A673 (cell line): ENCODE results near the gene ZNF724. TPM values are rescaled to one million over a fixed set of nuclear protein-coding genes. Genes with fewer than 3 reads are reported as not detected.

Source experiments
- BruUV-seq: library from RNA; stranded (reverse); fragments of 400-500 nt; replicated peaks from 2 replicates; lab custom pipeline; 2021; lab: Mats Ljungman, UMichigan
- CTCF ChIA-PET: fragments of 300-600 bp; sonication (Branson Sonifier 250); formaldehyde crosslinking; loops from one replicate; lab custom pipeline; 2022; ENCODE audit warnings: antibody characterized with exemption; lab: Charles Lee
- POLR2A ChIA-PET: fragments of 300-600 bp; sonication (Branson Sonifier 250); formaldehyde crosslinking; loops from one replicate; lab custom pipeline; 2022; ENCODE audit warnings: antibody characterized with exemption; ENCODE audit not compliant: low non-redundant PET; lab: Charles Lee
- DNase-seq: peaks from one replicate; pipeline ENCODE4 v3.0.0-alpha.2; 2015; ENCODE audit warnings: low spot score
- H3K27ac ChIP-seq: fragments of 200-600 bp; sonication (generic); 2 replicates; pipeline ENCODE4 v1.5.1; 2016; ENCODE audit warnings: mixed run types, low read depth, mild to moderate bottlenecking, mixed read lengths, antibody characterized with exemption, low read length; ENCODE audit not compliant: poor library complexity, severe bottlenecking
- H3K27me3 ChIP-seq: fragments of 200-600 bp; sonication (generic); replicated peaks from 2 replicates; pipeline ENCODE4 v1.6.1; 2017; ENCODE audit warnings: mixed run types, low read depth, mild to moderate bottlenecking, mixed read lengths, antibody characterized with exemption, low read length; ENCODE audit not compliant: insufficient read depth, poor library complexity
- H3K36me3 ChIP-seq: fragments of 200-600 bp; sonication (generic); 2 replicates; pipeline ENCODE4 v1.6.1; 2016; ENCODE audit warnings: mixed run types, mild to moderate bottlenecking, mixed read lengths, antibody characterized with exemption, low read length; ENCODE audit not compliant: insufficient read depth, poor library complexity, severe bottlenecking
- H3K4me1 ChIP-seq: fragments of 200-600 bp; sonication (generic); 2 replicates; pipeline ENCODE4 v1.6.1; 2017; ENCODE audit warnings: mixed run types, mild to moderate bottlenecking, mixed read lengths, antibody characterized with exemption, low read length; ENCODE audit not compliant: insufficient read depth, poor library complexity, severe bottlenecking
- H3K4me3 ChIP-seq: fragments of 200-600 bp; sonication (generic); 2 replicates; pipeline ENCODE4 v1.5.1; 2016; ENCODE audit warnings: low read depth, mixed run types, mild to moderate bottlenecking, mixed read lengths, low read length; ENCODE audit not compliant: poor library complexity, severe bottlenecking
- H3K9me3 ChIP-seq: fragments of 200-600 bp; sonication (generic); 2 replicates; pipeline ENCODE4 v1.6.1; 2016; ENCODE audit warnings: mixed run types, low read depth, mild to moderate bottlenecking, mixed read lengths, antibody characterized with exemption, low read length; ENCODE audit not compliant: poor library complexity, severe bottlenecking
- CTCF ChIP-seq: fragments of 300-800, 200-600 bp; sonication (generic); conservative IDR thresholded peaks from 2 replicates; pipeline ENCODE4 v1.5.1; 2017; ENCODE audit warnings: low read depth, mild to moderate bottlenecking, antibody characterized with exemption, low read length, moderate library complexity, mixed read lengths
- EZH2 ChIP-seq: fragments of 200-600 bp; sonication (generic); IDR thresholded peaks from 2 replicates; pipeline ENCODE4 v1.6.1; 2017; ENCODE audit warnings: borderline replicate concordance, low read depth, mild to moderate bottlenecking, mixed read lengths, antibody characterized with exemption, low read length; ENCODE audit not compliant: poor library complexity, severe bottlenecking
- intact Hi-C: fragments of 100-400 bp; cut with micrococcal nuclease; formaldehyde crosslinking; loops from one replicate; pipeline ENCODE4 v1.10.0; 2022; ENCODE audit not compliant: unreplicated experiment
- total RNA-seq: library from RNA; stranded (reverse); gene quantifications from 2 replicates; pipeline ENCODE4 v1.2.3, GENCODE V29; 2021

The ZNF724 gene
- total RNA-seq, 1 experiment from 2014 or later: 21.0 TPM

DNA sequence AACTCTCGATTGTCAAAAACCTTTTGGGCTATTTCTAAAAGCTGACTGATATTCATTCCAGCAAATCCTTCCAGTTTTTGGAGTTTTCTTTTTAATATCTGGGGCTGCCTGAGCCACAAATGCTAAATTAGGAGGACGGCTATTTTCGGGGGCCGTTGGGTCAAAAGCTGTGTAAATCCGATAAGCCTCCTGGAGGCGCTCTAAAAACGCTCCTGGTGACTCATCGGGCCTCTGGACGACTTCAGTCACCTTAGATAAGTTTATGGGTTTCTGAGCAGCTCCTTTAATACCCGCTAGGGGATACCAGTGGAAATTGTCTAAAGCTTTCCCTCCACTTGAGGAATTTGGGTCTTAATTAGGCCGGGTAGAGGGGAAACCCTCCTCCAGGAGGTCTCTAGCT lies 66.9 kb downstream of the ZNF724 start:
- no peaks in the 10 kb centered on the region for H3K27me3 ChIP-seq
- POLR2A ChIA-PET: no interaction called here
- no TSS peak for BruUV-seq
- no peak for TF ChIP-seq EZH2
- no peak for TF ChIP-seq CTCF
- H3K27ac ChIP-seq: no peak overlapping the region
- no peak overlapping the region for H3K4me3 ChIP-seq
- H3K4me1 ChIP-seq: no peaks in the 10 kb centered on the region
- H3K9me3 ChIP-seq: peaks cover 9% of the 10 kb centered on the region
- DNase-seq: no peak
- CTCF ChIA-PET: no interaction called here
- intact Hi-C loops: no loop called here
- H3K36me3 ChIP-seq: no peaks in the 10 kb centered on the region

Other genes starting within 250 kb of the ZNF724 start
- gene ZNF728, start 247.2 kb downstream of the ZNF724 start, total RNA-seq: not detected in 2 replicates
- 7.6 and 8.7 TPM in 2 replicates for gene ZNF730, start 133.4 kb downstream of the ZNF724 start, total RNA-seq
- 7.0 and 8.9 TPM in 2 replicates for gene ZNF91, start 145.1 kb upstream of the ZNF724 start, total RNA-seq